NOMO-1 (cell line): ENCODE results near the gene TEX48.

Experiments
- DNase-seq, 2 experiments: peaks; one replicate each; lab custom pipeline; 2025; ENCODE audit not compliant: unreplicated experiment in 2 of 2; lab: John Stamatoyannopoulos, UW

Gene TEX48

GRCh38 chr9:114681594-114682332, at the start of gene TEX48:
Gene TEX48 (minus strand): TSS chr9:114682192. CDS start chr9:114671723, 10,469 bp downstream.
- DNase-seq = peak; percentile 56 to 71

GRCh38 chr9:114731701-114732100, 49.7 kb upstream of the TEX48 start:
- no peak for DNase-seq

- no peak for DNase-seq
Measured at GRCh38 chr9:114729706-114730105, 47.7 kb upstream of the TEX48 start.

DNA sequence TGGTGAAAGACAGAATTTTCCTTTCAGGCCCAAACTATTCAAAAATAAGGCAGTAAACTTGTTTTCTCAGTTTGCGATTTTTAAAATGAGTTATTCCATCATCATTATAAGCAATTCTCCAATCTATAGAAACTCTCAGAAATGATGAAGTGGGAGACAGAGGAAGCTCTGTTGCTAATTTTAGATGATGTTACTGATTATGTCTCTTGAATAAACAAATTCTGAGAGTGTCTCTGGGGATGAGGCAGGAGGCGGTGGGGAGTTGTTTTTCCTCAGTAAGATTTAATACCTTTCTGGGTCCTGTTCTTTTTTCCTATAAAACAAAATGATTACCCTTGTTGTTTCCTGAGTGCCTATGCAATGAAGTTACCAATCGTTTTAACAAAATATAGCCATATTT, 43.9 kb upstream of the TEX48 start:
- DNase-seq = no peak

DNA sequence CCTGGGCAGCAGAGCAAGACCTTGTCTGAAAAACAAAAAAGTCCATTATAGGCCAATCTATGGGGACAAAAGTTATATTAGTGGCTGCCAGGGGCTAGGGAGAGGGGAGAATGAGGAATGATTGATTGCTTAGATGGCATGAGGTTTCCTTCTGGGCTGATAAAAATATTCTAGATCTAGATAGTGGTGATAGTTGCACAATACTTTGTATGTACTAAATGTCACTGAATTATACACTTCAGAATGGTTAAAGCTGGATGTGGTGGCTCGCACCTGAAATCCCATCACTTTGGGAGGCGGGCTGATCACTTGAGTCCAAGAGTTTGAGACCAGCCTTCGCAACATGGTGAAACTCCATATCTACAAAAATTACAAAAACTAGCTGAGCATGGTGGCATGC, 42.8 kb upstream of the TEX48 start:
- DNase-seq = no peak

- DNase-seq = no peak
Measured at GRCh38 chr9:114723931-114724330, 41.9 kb upstream of the TEX48 start.

DNA sequence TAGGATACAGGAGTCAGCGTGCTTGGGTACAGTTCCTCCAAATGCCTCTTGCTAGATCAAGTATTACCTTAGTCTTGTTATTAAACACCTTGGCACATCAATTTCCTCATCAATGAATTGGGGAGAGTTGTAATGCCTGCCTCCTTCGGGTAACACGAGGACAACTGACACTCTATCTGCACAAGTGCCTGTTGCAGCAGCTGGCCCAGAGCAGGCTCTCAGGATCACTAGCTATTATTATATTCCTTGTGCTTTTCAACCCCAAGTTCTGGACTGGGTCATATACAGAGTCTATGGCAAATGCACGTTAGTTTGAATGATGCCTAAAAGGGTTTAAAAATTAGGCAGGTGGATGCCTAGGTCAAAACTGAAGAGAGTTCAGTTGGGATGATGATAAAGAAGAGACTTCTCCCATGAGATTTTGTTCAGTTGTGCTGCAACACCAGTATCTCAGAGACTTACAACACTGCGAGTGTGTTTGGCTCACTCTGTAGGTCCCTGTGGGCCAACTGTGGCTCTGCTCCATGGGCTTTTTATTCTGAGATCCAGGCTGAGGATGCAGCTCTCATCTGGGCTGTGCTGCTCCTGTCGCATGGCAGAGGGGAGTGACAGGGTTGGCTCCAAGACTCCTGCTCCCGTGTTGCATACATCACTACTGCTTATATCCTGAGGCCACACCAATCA, 41.1 kb upstream of the TEX48 start:
- no peak for DNase-seq

GRCh38 chr9:114722081-114722621, 40.2 kb upstream of the TEX48 start:
- no peak for DNase-seq

GRCh38 chr9:114721491-114722079, 39.6 kb upstream of the TEX48 start:
- no peak for DNase-seq

DNA sequence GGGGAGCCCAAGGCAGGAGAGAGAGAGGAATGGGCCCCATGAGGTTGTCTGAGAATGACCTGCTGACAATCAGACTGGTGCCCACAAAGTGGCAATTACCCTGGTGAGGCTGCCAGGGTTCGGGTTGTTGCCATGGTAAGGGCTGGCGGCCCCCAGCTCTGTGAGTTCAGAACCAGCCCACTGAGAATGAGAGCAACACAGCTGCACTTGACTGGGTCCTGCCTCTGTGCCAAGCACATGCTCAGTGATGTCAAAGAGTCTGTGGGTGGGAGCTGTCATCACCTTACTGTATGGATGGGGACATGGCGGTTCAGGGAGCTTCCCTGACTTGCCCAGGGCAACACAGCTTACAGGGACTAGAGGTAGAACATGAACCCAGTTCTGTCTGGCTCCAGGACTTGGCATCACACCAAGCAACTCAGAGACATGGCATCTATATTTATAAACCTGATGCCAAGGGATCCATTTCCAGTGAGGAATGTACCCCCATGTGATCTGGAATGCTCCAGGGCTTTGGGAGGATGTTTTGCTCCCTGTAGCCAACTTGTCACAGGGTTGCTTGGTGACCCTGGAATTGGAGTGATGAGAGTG, 38.2 kb upstream of the TEX48 start:
- no peak for DNase-seq

GRCh38 chr9:114719290-114719689, 37.3 kb upstream of the TEX48 start:
- DNase-seq = no peak

DNA sequence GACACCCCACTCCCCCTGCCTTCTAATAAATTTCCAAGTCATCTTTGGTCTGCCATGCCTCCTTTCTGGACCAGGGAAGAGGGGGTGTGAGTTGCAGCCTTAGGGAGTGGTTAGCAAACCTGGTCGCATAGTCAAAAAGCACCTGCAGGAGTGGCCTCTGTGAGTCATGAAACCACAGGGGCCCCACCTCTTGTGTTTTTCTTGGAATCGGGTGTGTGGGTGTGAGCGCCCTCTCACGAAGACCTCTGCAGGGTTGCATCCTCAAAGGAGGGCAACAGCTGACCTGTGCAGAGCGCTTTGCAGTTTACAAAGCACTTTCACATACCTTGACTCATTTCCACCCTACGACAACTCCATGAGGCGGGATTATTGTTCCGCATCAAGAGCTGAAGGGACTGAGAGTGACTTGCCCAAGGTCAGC, 36.8 kb upstream of the TEX48 start:
- no peak for DNase-seq

DNA sequence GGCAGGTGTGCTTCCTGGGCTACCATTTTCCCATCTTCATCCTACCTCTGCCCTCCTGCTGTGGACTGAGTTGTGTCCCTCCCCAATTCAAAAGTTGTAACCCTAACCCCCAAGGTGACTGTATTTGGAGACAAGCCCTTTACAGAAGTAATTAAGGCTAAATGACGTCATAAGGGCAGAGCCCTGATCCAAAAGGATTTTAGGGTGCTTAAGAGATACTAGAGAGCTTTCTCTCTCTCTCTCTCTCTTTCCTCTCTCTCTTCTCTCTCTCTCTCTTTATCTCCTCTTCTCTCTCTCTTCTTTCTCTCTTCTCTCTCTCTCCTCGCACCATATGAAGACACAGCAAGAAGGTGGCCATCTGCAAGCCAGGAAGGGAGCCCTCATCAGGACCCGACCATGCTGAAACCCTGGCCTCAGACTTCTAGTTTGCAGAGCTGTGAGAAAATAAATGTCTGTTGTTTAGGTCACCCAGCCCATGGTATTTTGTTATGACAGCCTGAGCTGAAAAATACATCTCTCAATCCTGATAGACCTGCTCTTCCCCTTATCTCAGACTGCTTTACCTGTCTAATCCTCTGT, 36.0 kb upstream of the TEX48 start:
- no peak for DNase-seq

DNA sequence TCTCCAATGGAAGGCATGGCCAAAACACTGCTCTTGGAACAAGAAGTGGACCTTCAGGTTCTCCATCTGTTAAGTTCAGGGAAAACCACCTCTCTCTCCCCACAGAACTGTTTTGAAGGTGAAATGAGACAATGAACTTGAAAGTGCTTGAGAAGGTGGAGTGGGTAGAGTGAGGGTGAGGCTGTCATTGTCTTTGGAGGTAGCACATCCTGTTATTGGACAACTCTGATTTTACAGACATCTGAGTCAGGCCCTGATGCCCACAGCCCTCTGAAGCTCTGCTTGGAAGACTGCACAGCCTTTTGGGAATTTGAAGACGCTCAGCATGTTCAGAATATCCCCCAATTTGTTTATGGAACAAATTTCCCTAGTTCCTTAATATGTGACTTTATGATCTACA, 27.6 kb upstream of the TEX48 start:
- DNase-seq = no peak

- no peak for DNase-seq
Measured at GRCh38 chr9:114706711-114707110, 24.7 kb upstream of the TEX48 start.

GRCh38 chr9:114701988-114702387, 20.0 kb upstream of the TEX48 start:
- DNase-seq = no peak

GRCh38 chr9:114697951-114698351, 16.0 kb upstream of the TEX48 start:
- DNase-seq = no peak

DNA sequence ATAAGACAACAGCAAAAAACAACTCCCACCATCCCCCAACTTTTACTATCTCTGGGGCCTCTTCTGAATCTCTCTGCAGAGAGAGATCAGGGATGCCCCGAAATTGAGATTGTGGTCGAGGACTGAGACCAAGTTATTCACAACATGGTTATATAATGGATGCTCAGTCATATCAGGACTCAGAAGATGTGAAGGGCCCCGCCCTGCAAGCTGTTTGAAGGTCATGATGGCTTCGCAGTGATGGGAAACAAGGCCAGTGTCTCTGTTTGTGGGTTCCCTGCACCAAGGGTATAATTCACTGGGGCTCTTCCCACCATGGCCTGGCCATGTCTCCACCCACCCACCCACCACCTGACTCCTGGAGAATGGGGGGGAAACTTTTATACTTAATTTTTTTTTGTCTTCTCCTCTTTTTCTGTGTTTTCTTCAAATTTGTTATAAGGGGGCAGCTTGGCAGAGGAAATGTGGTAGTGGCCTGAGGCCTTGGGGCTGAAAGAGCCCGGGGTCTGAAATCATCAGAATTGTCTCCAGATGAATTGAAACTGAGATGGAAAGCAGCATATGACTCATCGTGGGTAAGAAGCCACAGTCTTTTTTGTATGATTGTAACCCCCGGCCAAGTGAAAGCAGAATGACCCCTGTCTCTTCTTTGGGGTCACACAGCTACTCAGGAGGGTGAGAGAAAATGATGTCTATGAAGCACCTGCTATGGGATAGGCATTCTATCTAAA, 15.0 kb upstream of the TEX48 start:
- DNase-seq = no peak

- no peak for DNase-seq
Measured at GRCh38 chr9:114695948-114696347, 14.0 kb upstream of the TEX48 start.

DNA sequence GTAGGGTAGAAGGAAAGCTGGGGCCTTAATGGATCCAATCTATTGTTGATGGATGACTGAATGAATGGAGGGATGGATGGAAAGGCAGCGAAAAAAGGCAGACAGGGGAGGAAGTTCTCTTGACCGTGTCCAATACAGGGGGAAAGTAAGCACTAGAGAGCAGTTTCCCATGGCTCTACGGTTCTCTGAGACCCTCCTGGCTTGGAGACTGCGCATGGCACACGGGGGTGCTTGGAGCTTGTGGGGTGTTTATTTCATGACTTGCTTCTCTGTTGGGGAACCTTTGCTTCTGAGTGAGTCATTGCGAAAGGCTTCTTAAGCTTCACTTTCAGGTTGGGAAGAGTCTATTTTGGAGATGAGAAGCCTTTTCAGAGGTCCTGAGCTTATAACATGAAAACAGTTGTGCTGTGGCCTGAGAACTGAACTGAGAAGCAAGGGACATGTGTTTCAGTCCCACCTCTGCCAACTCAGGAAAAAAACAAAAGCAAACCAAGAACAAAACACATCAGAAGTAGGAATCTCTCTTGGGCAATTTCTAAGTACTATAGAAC, 12.8 kb upstream of the TEX48 start:
- DNase-seq = no peak
